Measurements from ENCODE around the gene MLN. TPM values are rescaled to one million over a fixed set of nuclear protein-coding genes. Genes with fewer than 3 reads are reported as not detected.

Gene MLN
- total RNA-seq, 2 experiments from 2014 or later: not detected

GRCh38 chr6:33808641-33809180, 4.9 kb upstream of the MLN start:
- ChIA-PET POLR2A (no interaction called here), CTCF (no interaction called here)
- Mint-ChIP-seq H3K4me3 (no peak overlapping the region), H3K36me3 (ENCODE audit: low read depth) (no peaks in the 10 kb centered on the region), H3K27ac (no peak overlapping the region), H3K4me1 (ENCODE audit: low read depth) (peaks cover 21% of the 10 kb centered on the region), H3K27me3 (ENCODE audit: low read depth) (peaks cover 56% of the 10 kb centered on the region), H3K9me3 (ENCODE audit: insufficient read depth) (no peaks in the 10 kb centered on the region)
- ATAC-seq (no peak), DNase-seq (no peak)

- H3K27me3 Mint-ChIP-seq (ENCODE audit: low read depth): peaks cover 52% of the 10 kb centered on the region
- POLR2A ChIA-PET: no interaction called here
- ATAC-seq (no peak), DNase-seq (no peak)
- no peak overlapping the region for H3K4me3 Mint-ChIP-seq
- no peaks in the 10 kb centered on the region for H3K36me3 Mint-ChIP-seq (ENCODE audit: low read depth)
- CTCF ChIA-PET: interaction anchor here (1.0 to 1.6 kb wide), 3 partner anchors 36 to 247 kb away, joined by 3 to 4 read pairs (median 3); no protein-coding TSS in a partner anchor
- peaks cover 21% of the 10 kb centered on the region for H3K4me1 Mint-ChIP-seq (ENCODE audit: low read depth)
- H3K27ac Mint-ChIP-seq: no peak overlapping the region
- H3K9me3 Mint-ChIP-seq (ENCODE audit: insufficient read depth): no peaks in the 10 kb centered on the region
These were observed 3.8 kb upstream of the MLN start for GRCh38 chr6:33807606-33808005.

GRCh38 chr6:33806841-33807240, 3.0 kb upstream of the MLN start:
- Mint-ChIP-seq H3K36me3 (ENCODE audit: low read depth) (no peaks in the 10 kb centered on the region), H3K27ac (no peak overlapping the region), H3K9me3 (ENCODE audit: insufficient read depth) (no peaks in the 10 kb centered on the region), H3K4me1 (ENCODE audit: low read depth) (peaks cover 21% of the 10 kb centered on the region), H3K27me3 (ENCODE audit: low read depth) (peaks cover 49% of the 10 kb centered on the region), H3K4me3 (no peak overlapping the region)
- ATAC-seq (no peak), DNase-seq (no peak)
- CTCF ChIA-PET: interaction anchor here (1.5 to 1.6 kb wide), 2 partner anchors 36 to 248 kb away, joined by 3 read pairs; no protein-coding TSS in a partner anchor
- POLR2A ChIA-PET: no interaction called here

GRCh38 chr6:33802186-33802958, 1.4 kb downstream of the MLN start:
- H3K36me3 Mint-ChIP-seq (ENCODE audit: low read depth): no peaks in the 10 kb centered on the region
- DNase-seq (no peak), ATAC-seq (no peak)
- H3K27me3 Mint-ChIP-seq (ENCODE audit: low read depth): peaks cover 31% of the 10 kb centered on the region
- no peak overlapping the region for H3K4me3 Mint-ChIP-seq
- no peak overlapping the region for H3K27ac Mint-ChIP-seq
- H3K4me1 Mint-ChIP-seq (ENCODE audit: low read depth): peaks cover 10% of the 10 kb centered on the region
- ChIA-PET CTCF (interaction anchor here (2.1 kb wide), 1 partner anchor 31 kb away, joined by 7 read pairs; no protein-coding TSS in a partner anchor), POLR2A (no interaction called here)
- no peaks in the 10 kb centered on the region for H3K9me3 Mint-ChIP-seq (ENCODE audit: insufficient read depth)

- DNase-seq (no peak), ATAC-seq (no peak)
- Mint-ChIP-seq H3K27me3 (ENCODE audit: low read depth) (peaks cover 26% of the 10 kb centered on the region), H3K4me1 (ENCODE audit: low read depth) (peaks cover 4% of the 10 kb centered on the region), H3K36me3 (ENCODE audit: low read depth) (no peaks in the 10 kb centered on the region), H3K27ac (no peak overlapping the region), H3K4me3 (no peak overlapping the region), H3K9me3 (ENCODE audit: insufficient read depth) (no peaks in the 10 kb centered on the region)
- ChIA-PET CTCF (interaction anchor here (2.1 kb wide), 1 partner anchor 30 kb away, joined by 7 read pairs; no protein-coding TSS in a partner anchor), POLR2A (interaction anchor here (0.6 kb wide), 1 partner anchor 22 kb away, joined by 3 read pairs; no protein-coding TSS in a partner anchor)
These were observed 2.2 kb downstream of the MLN start for GRCh38 chr6:33801611-33802010.

- H3K27me3 Mint-ChIP-seq (ENCODE audit: low read depth): peaks cover 22% of the 10 kb centered on the region
- H3K4me3 Mint-ChIP-seq: no peak overlapping the region
- DNase-seq (no peak), ATAC-seq (no peak)
- H3K36me3 Mint-ChIP-seq (ENCODE audit: low read depth): no peaks in the 10 kb centered on the region
- no peaks in the 10 kb centered on the region for H3K9me3 Mint-ChIP-seq (ENCODE audit: insufficient read depth)
- POLR2A ChIA-PET: no interaction called here
- peaks cover 4% of the 10 kb centered on the region for H3K4me1 Mint-ChIP-seq (ENCODE audit: low read depth)
- CTCF ChIA-PET: interaction anchor here (2.1 kb wide), 1 partner anchor 29 kb away, joined by 7 read pairs; no protein-coding TSS in a partner anchor
- H3K27ac Mint-ChIP-seq: no peak overlapping the region
These were observed 3.4 kb downstream of the MLN start for GRCh38 chr6:33800248-33800969.

- no peaks in the 10 kb centered on the region for H3K36me3 Mint-ChIP-seq (ENCODE audit: low read depth)
- ChIA-PET POLR2A (no interaction called here), CTCF (interaction anchor here (0.6 kb wide), 1 partner anchor 154 kb away, joined by 3 read pairs; no protein-coding TSS in a partner anchor)
- peaks cover 21% of the 10 kb centered on the region for H3K27me3 Mint-ChIP-seq (ENCODE audit: low read depth)
- no peaks in the 10 kb centered on the region for H3K9me3 Mint-ChIP-seq (ENCODE audit: insufficient read depth)
- no peak overlapping the region for H3K27ac Mint-ChIP-seq
- H3K4me1 Mint-ChIP-seq (ENCODE audit: low read depth): peaks cover 4% of the 10 kb centered on the region
- ATAC-seq: no peak
- DNase-seq: no peak
- H3K4me3 Mint-ChIP-seq: no peak overlapping the region
These were observed 4.2 kb downstream of the MLN start for GRCh38 chr6:33799454-33800113.

- ATAC-seq (no peak), DNase-seq (no peak)
- H3K9me3 Mint-ChIP-seq (ENCODE audit: insufficient read depth): no peaks in the 10 kb centered on the region
- ChIA-PET CTCF (no interaction called here), POLR2A (interaction anchor here (0.8 kb wide), 1 partner anchor 10 kb away, joined by 3 read pairs; the partner anchor contains the start of gene LEMD2)
- no peak overlapping the region for H3K27ac Mint-ChIP-seq
- peaks cover 21% of the 10 kb centered on the region for H3K27me3 Mint-ChIP-seq (ENCODE audit: low read depth)
- H3K4me1 Mint-ChIP-seq (ENCODE audit: low read depth): peaks cover 4% of the 10 kb centered on the region
- H3K36me3 Mint-ChIP-seq (ENCODE audit: low read depth): no peaks in the 10 kb centered on the region
- no peak overlapping the region for H3K4me3 Mint-ChIP-seq
These were observed 5.4 kb downstream of the MLN start for GRCh38 chr6:33798343-33798848.

- Mint-ChIP-seq H3K27me3 (ENCODE audit: low read depth) (peaks cover 23% of the 10 kb centered on the region), H3K4me3 (no peak overlapping the region), H3K9me3 (ENCODE audit: insufficient read depth) (no peaks in the 10 kb centered on the region), H3K4me1 (ENCODE audit: low read depth) (peaks cover 4% of the 10 kb centered on the region), H3K27ac (no peak overlapping the region), H3K36me3 (ENCODE audit: low read depth) (no peaks in the 10 kb centered on the region)
- DNase-seq: no peak
- POLR2A ChIA-PET: interaction anchor here (0.8 kb wide), 1 partner anchor 9 kb away, joined by 3 read pairs; the partner anchor contains the start of gene LEMD2
- ATAC-seq: no peak
- CTCF ChIA-PET: no interaction called here
These were observed 6.0 kb downstream of the MLN start for GRCh38 chr6:33797626-33798342.

- no peaks in the 10 kb centered on the region for H3K36me3 Mint-ChIP-seq (ENCODE audit: low read depth)
- H3K9me3 Mint-ChIP-seq (ENCODE audit: insufficient read depth): no peaks in the 10 kb centered on the region
- CTCF ChIA-PET: interaction anchor here (0.8 to 0.9 kb wide), 2 partner anchors 407 to 768 kb away, joined by 3 read pairs; no protein-coding TSS in a partner anchor
- no peak overlapping the region for H3K4me3 Mint-ChIP-seq
- ATAC-seq (no peak), DNase-seq (no peak)
- POLR2A ChIA-PET: interaction anchor here (1.0 kb wide), 1 partner anchor 29 kb away, joined by 4 read pairs; no protein-coding TSS in a partner anchor
- no peak overlapping the region for H3K27ac Mint-ChIP-seq
- peaks cover 24% of the 10 kb centered on the region for H3K27me3 Mint-ChIP-seq (ENCODE audit: low read depth)
- H3K4me1 Mint-ChIP-seq (ENCODE audit: low read depth): peaks cover 12% of the 10 kb centered on the region
These were observed 8.7 kb downstream of the MLN start for GRCh38 chr6:33794910-33795623.
